ENCODE measurements around the gene CNNM2. TPM values are rescaled to one million over a fixed set of nuclear protein-coding genes. Genes with fewer than 3 reads are reported as not detected.
"Not testable (repeated sequence)": the region's sequence is repeated elsewhere in the genome, so short reads cannot be mapped to it uniquely, and the experiment has no call there.

CNNM2 gene
- total RNA-seq, 2 experiments from 2014 or later = 5.1 to 5.2 TPM

- no peak for TF ChIP-seq CTCF (IDR thresholded peaks at IDR 0.05)
- Mint-ChIP-seq H3K4me1 (ENCODE audit: low read depth) (peaks cover 18% of the 10 kb centered on the region), H3K27me3 (no peaks in the 10 kb centered on the region), H3K27ac (no peak overlapping the region), H3K9me3 (no peaks in the 10 kb centered on the region), H3K4me3 (no peak overlapping the region), H3K36me3 (ENCODE audit: low read depth) (no peaks in the 10 kb centered on the region)
- DNase-seq (no peak), ATAC-seq (no peak)
- intact Hi-C loops (cut with micrococcal nuclease) = no loop called here
- POLR2A ChIA-PET = interaction anchor here (1.1 kb wide), 1 partner anchor 9 kb away, joined by 3 read pairs; no protein-coding TSS in a partner anchor
- CTCF ChIA-PET = interaction anchor here (1.1 to 1.7 kb wide), 4 partner anchors 55 to 119 kb away, joined by 3 to 8 read pairs (median 4); no protein-coding TSS in a partner anchor
Observed at GRCh38 chr10:103125323-103126267, 207.5 kb downstream of the CNNM2 start.

- no peak for TF ChIP-seq CTCF (IDR thresholded peaks at IDR 0.05)
- Mint-ChIP-seq H3K36me3 (ENCODE audit: low read depth) (peaks cover 11% of the 10 kb centered on the region), H3K4me3 (no peak overlapping the region), H3K27ac (no peak overlapping the region), H3K27me3 (no peaks in the 10 kb centered on the region), H3K4me1 (ENCODE audit: low read depth) (peaks cover 19% of the 10 kb centered on the region), H3K9me3 (no peaks in the 10 kb centered on the region)
- intact Hi-C loops (cut with micrococcal nuclease) = no loop called here
- ATAC-seq = no peak
- no peak for DNase-seq
- CTCF ChIA-PET = interaction anchor here (1.4 kb wide), 1 partner anchor 117 kb away, joined by 4 read pairs; no protein-coding TSS in a partner anchor
- POLR2A ChIA-PET = no interaction called here
Observed at GRCh38 chr10:103127241-103127640, 209.1 kb downstream of the CNNM2 start.

- CTCF ChIA-PET; H3K4me3 Mint-ChIP-seq; H3K27me3 Mint-ChIP-seq; ATAC-seq; H3K9me3 Mint-ChIP-seq; DNase-seq; H3K27ac Mint-ChIP-seq; intact Hi-C loops (cut with micrococcal nuclease); POLR2A ChIA-PET: not testable (repeated sequence)
- peaks cover 22% of the 10 kb centered on the region for H3K4me1 Mint-ChIP-seq (ENCODE audit: low read depth)
- peaks cover 38% of the 10 kb centered on the region for H3K36me3 Mint-ChIP-seq (ENCODE audit: low read depth)
Observed at GRCh38 chr10:103130180-103130579, 212.1 kb downstream of the CNNM2 start.

GRCh38 chr10:103130910-103131309 lies 212.8 kb downstream of the CNNM2 start:
- POLR2A ChIA-PET = no interaction called here

GRCh38 chr10:103135168-103135567 lies 217.1 kb downstream of the CNNM2 start:
- peaks cover 23% of the 10 kb centered on the region for H3K4me1 Mint-ChIP-seq (ENCODE audit: low read depth)
- H3K27me3 Mint-ChIP-seq; H3K4me3 Mint-ChIP-seq; CTCF ChIA-PET; POLR2A ChIA-PET; intact Hi-C loops (cut with micrococcal nuclease); H3K9me3 Mint-ChIP-seq: not testable (repeated sequence)
- H3K27ac Mint-ChIP-seq = peak overlapping the region; percentile 58
- DNase-seq = peak; percentile 52
- peaks cover 59% of the 10 kb centered on the region for H3K36me3 Mint-ChIP-seq (ENCODE audit: low read depth)
- ATAC-seq = peak; percentile 74

More at GRCh38 chr10:103130910-103131309, 212.8 kb downstream of the CNNM2 start:
- CTCF ChIA-PET = no interaction called here
- peaks cover 21% of the 10 kb centered on the region for H3K4me1 Mint-ChIP-seq (ENCODE audit: low read depth)
- DNase-seq (no peak), ATAC-seq (no peak)
- peaks cover 41% of the 10 kb centered on the region for H3K36me3 Mint-ChIP-seq (ENCODE audit: low read depth)
- intact Hi-C loops (cut with micrococcal nuclease) = no loop called here
- no peak for TF ChIP-seq CTCF (IDR thresholded peaks at IDR 0.05)
- peaks cover 2% of the 10 kb centered on the region for H3K9me3 Mint-ChIP-seq
- H3K27ac Mint-ChIP-seq = no peak overlapping the region
- no peaks in the 10 kb centered on the region for H3K27me3 Mint-ChIP-seq
- H3K4me3 Mint-ChIP-seq = no peak overlapping the region

GRCh38 chr10:103139803-103140202 lies 221.7 kb downstream of the CNNM2 start:
- POLR2A ChIA-PET = interaction anchor here (0.8 kb wide), 1 partner anchor 210 kb away, joined by 3 read pairs; no protein-coding TSS in a partner anchor
- intact Hi-C loops (cut with micrococcal nuclease) = no loop called here

More at GRCh38 chr10:103139803-103140202, 221.7 kb downstream of the CNNM2 start:
- Mint-ChIP-seq H3K27ac (no peak overlapping the region), H3K4me1 (ENCODE audit: low read depth) (peaks cover 19% of the 10 kb centered on the region), H3K27me3 (no peaks in the 10 kb centered on the region), H3K36me3 (ENCODE audit: low read depth) (peaks cover 30% of the 10 kb centered on the region), H3K9me3 (no peaks in the 10 kb centered on the region), H3K4me3 (no peak overlapping the region)
- CTCF ChIA-PET = no interaction called here
- DNase-seq (no peak), ATAC-seq (no peak)
- no peak for TF ChIP-seq CTCF (IDR thresholded peaks at IDR 0.05)

All from activated CD8-positive, alpha-beta T cell treated with anti-CD3 and anti-CD28 coated beads for 36 hours (primary cell).